Measurements from ENCODE around the gene REPIN1.

- TF ChIP-seq CTCF (IDR thresholded peaks at IDR 0.05) (peak; percentile 85 to 92 (median 86)), EP300 (IDR thresholded peaks at IDR 0.05) (no peak), POLR2AphosphoS5 (IDR thresholded peaks at IDR 0.05) (peak; percentile 5 to 60)
Measured at GRCh38 chr7:150420987-150421674, 52.5 kb downstream of the REPIN1 start.
